ENCODE data around the gene CCDC91. TPM values are rescaled to one million over a fixed set of nuclear protein-coding genes. Genes with fewer than 3 reads are reported as not detected.

CCDC91 gene
- total and polyA plus RNA-seq, 9 of the 15 experiments (the other 6 are each of a cell fraction or from before 2014, with no cell fraction given) = 10.1 to 31.1 (median 26.3) TPM

DNA sequence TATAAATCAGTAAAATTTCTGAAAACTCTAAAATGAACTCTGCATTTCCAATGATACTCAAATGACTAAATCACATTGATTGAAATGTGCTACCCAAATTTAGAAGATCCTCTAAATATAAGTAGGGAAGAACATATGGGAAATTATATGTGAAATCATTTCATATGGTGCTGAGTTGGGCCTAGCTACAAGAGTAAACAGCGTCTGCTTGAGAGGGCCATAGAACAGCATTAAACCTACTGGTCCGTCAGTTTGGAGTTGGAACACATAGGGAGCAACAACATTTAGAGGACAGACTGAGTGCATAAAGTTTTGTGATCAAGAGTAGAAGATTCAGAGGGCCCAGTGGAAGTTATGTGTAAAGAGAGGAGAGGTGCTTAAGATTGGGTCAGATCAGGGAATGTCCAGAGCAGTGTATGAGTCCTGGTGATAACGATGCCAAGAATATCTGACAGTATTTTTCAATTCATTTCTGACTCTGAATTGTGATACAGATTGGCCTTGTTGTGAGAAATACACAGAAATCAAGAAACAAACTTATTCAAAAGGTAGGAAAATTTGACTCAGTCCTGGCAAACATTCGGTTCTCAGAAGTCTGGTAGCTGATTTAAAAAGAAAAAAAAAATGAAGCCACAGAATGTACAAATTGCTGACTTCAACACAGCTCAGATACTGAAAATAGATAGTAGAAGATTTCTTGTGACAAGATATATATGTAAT lies 362.2 kb downstream of the CCDC91 start:
- POLR2A ChIA-PET = interaction anchor here (0.6 to 1.4 kb wide), 2 partner anchors 9 to 10 kb away, joined by 3 to 7 read pairs; no protein-coding TSS in a partner anchor
- H3K27ac ChIP-seq (ENCODE audit: extremely low read depth, low read depth, low read length) = no peak overlapping the region
- H3K4me3 ChIP-seq = no peak overlapping the region
- no peaks in the 10 kb centered on the region for H3K9me3 ChIP-seq (replicated peaks; ENCODE audit: control insufficient read depth, insufficient read depth, low read depth, low read length)
- no peak for DNase-seq (ENCODE audit: extremely low read depth in 1 of 4, low spot score in 3 of 4)
- H4K20me1 ChIP-seq (replicated peaks; ENCODE audit: control insufficient read depth, insufficient read depth, low read length) = no peaks in the 10 kb centered on the region
- H3K4me1 ChIP-seq (replicated peaks in 1 of 2; ENCODE audit: control insufficient read depth in 2 of 2, insufficient read depth in 2 of 2, low read length in 2 of 2) = no peaks in the 10 kb centered on the region
- H3K36me3 ChIP-seq (ENCODE audit: control insufficient read depth, insufficient read depth, low read length) = no peaks in the 10 kb centered on the region
- no peak overlapping the region for H3K4me2 ChIP-seq (ENCODE audit: insufficient read depth, low read length)
- 71% methylated on average over 4 of the region's 4 CpGs for WGBS (ENCODE audit: insufficient coverage, low coverage, missing lambda C conversion rate)
- no peaks in the 10 kb centered on the region for H3K27me3 ChIP-seq (ENCODE audit: control insufficient read depth in 2 of 2, insufficient read depth in 2 of 2, low read length in 2 of 2)
- H3K79me2 ChIP-seq (ENCODE audit: control insufficient read depth, insufficient read depth, low read length) = no peaks in the 10 kb centered on the region
- CTCF ChIA-PET (ENCODE audit: low intra/inter-chr PET ratio) = no interaction called here
- H3K9me1 ChIP-seq (ENCODE audit: control insufficient read depth, insufficient read depth, low read length) = no peaks in the 10 kb centered on the region
- no peak overlapping the region for H3K9ac ChIP-seq (ENCODE audit: insufficient read depth in 1 of 2, low read depth in 2 of 2, low read length in 2 of 2)
- no TSS peak for BruUV-seq (replicated peaks)
- in situ Hi-C loops (cut with MboI) (no loop called here), intact Hi-C loops (cut with micrococcal nuclease) (no loop called here)
- no peak overlapping the region for H2AFZ ChIP-seq (ENCODE audit: low read depth, low read length)
- no peak for ATAC-seq
- no peak for FAIRE-seq
- TF ChIP-seq, protein P1, sequence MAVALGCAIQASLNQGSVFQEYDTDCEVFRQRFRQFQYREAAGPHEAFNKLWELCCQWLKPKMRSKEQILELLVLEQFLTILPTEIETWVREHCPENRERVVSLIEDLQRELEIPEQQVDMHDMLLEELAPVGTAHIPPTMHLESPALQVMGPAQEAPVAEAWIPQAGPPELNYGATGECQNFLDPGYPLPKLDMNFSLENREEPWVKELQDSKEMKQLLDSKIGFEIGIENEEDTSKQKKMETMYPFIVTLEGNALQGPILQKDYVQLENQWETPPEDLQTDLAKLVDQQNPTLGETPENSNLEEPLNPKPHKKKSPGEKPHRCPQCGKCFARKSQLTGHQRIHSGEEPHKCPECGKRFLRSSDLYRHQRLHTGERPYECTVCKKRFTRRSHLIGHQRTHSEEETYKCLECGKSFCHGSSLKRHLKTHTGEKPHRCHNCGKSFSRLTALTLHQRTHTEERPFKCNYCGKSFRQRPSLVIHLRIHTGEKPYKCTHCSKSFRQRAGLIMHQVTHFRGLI (CRISPR knock-in tag; IDR thresholded peaks at IDR 0.05) = no peak
- no peak for TF ChIP-seq ZNF507 (tag; conservative IDR thresholded peaks at IDR 0.05)
- TF ChIP-seq ARHGAP35 (IDR thresholded peaks at IDR 0.05; ENCODE audit: partially characterized antibody) = no peak
- no peak for TF ChIP-seq LARP7 (IDR thresholded peaks at IDR 0.05)
- TF ChIP-seq NR2C1 (IDR thresholded peaks at IDR 0.05) = no peak
- no peak for TF ChIP-seq NR2C1 (tag; IDR thresholded peaks at IDR 0.05)
- no peak for TF ChIP-seq ASH1L (IDR thresholded peaks at IDR 0.05; ENCODE audit: borderline replicate concordance, low read depth, partially characterized antibody)
- no peak for TF ChIP-seq ZNF444 (CRISPR knock-in tag; IDR thresholded peaks at IDR 0.05)
